Stimulated activated CD8-positive, alpha-beta memory T cell treated with anti-CD3 and anti-CD28 coated beads, Interleukin-12 subunit alpha, Interleukin-12 subunit beta, amount 100 ng/mL, for 24 hours (primary cell): ENCODE results near the gene TREM2.

Source experiments
- DNase-seq: peaks from one replicate; pipeline ENCODE4 v3.0.0-alpha.2; 2020; ENCODE audit errors: extremely low read depth

The TREM2 gene

GRCh38 chr6:41182069-41183034 is 19.4 kb upstream of the TREM2 start:
- no peak for DNase-seq

- no peak for DNase-seq
These were observed 18.6 kb upstream of the TREM2 start for GRCh38 chr6:41181566-41181965.

- DNase-seq = no peak
These were observed 16.2 kb upstream of the TREM2 start for GRCh38 chr6:41179163-41179562.

GRCh38 chr6:41177695-41178094 is 14.8 kb upstream of the TREM2 start:
- no peak for DNase-seq

- no peak for DNase-seq
These were observed 14.4 kb upstream of the TREM2 start for GRCh38 chr6:41177287-41177686.

GRCh38 chr6:41176189-41176588 is 13.3 kb upstream of the TREM2 start:
- DNase-seq = no peak

- no peak for DNase-seq
These were observed 12.2 kb upstream of the TREM2 start for GRCh38 chr6:41175084-41175483.

- DNase-seq = no peak
These were observed 11.7 kb upstream of the TREM2 start for GRCh38 chr6:41174610-41175009.

- no peak for DNase-seq
These were observed 9.0 kb upstream of the TREM2 start for GRCh38 chr6:41171908-41172307.

GRCh38 chr6:41170547-41171160 is 7.7 kb upstream of the TREM2 start:
- DNase-seq = no peak

- no peak for DNase-seq
These were observed 4.5 kb upstream of the TREM2 start for GRCh38 chr6:41167173-41167963.

- DNase-seq = no peak
These were observed 1.7 kb upstream of the TREM2 start for GRCh38 chr6:41164551-41165120.

- DNase-seq = no peak
These were observed 452 bp upstream of the TREM2 start for GRCh38 chr6:41163419-41163717.

GRCh38 chr6:41161851-41162552 is 914 bp downstream of the TREM2 start:
- no peak for DNase-seq

GRCh38 chr6:41161380-41161779 is 1.5 kb downstream of the TREM2 start:
- DNase-seq = no peak

GRCh38 chr6:41160933-41161332 is 2.0 kb downstream of the TREM2 start:
- no peak for DNase-seq

- no peak for DNase-seq
These were observed 3.4 kb downstream of the TREM2 start for GRCh38 chr6:41159415-41160082.

GRCh38 chr6:41157323-41157722 is 5.6 kb downstream of the TREM2 start:
- DNase-seq = no peak

GRCh38 chr6:41156771-41157170 is 6.1 kb downstream of the TREM2 start:
- DNase-seq = no peak

GRCh38 chr6:41156001-41156400 is 6.9 kb downstream of the TREM2 start:
- no peak for DNase-seq
